Nephron (organoid): ENCODE measurements around the gene COL18A1.
A peak's percentile ranks its signal among the peaks of the same experiment; 100 is the strongest.

Experiments used
- H3K27ac Mint-ChIP-seq, 3 experiments: 2 replicates each; pipeline ENCODE4 v1.8.0; 2020; ENCODE audit warnings: mixed read lengths in 3 of 3, mild to moderate bottlenecking in 2 of 3, moderate library complexity in 1 of 3
- H3K27me3 Mint-ChIP-seq: 2 replicates; pipeline ENCODE4 v1.8.0; 2021; ENCODE audit warnings: low read depth, mild to moderate bottlenecking, moderate library complexity, mixed read lengths
- H3K36me3 Mint-ChIP-seq: 2 replicates; pipeline ENCODE4 v1.8.0; 2020; ENCODE audit warnings: low read depth, mixed read lengths
- H3K4me1 Mint-ChIP-seq: 2 replicates; pipeline ENCODE4 v1.8.0; 2020; ENCODE audit warnings: mixed read lengths
- H3K4me3 Mint-ChIP-seq, 3 experiments: 2 replicates each; pipeline ENCODE4 v1.8.0; 2020; ENCODE audit warnings: mild to moderate bottlenecking in 3 of 3, mixed read lengths in 3 of 3, moderate library complexity in 2 of 3
- H3K9me3 Mint-ChIP-seq: 2 replicates; pipeline ENCODE4 v1.8.0; 2020; ENCODE audit warnings: mixed read lengths
- CTCF ChIP-seq, 3 experiments: fragments of 200-600 bp; sonication (generic); IDR thresholded peaks; one replicate each; pipeline ENCODE4 v1.5.0; 2021; ENCODE audit warnings: antibody characterized with exemption in 3 of 3; ENCODE audit not compliant: unreplicated experiment in 3 of 3

Gene COL18A1

GRCh38 chr21:45544449-45545235 is 139.7 kb downstream of the COL18A1 start:
- TF ChIP-seq CTCF (IDR thresholded peaks at IDR 0.05; ENCODE audit: unreplicated experiment in 3 of 3): no peak
- peak overlapping the region in 1 of 3 experiments; percentile 43 for H3K27ac Mint-ChIP-seq
- H3K9me3 Mint-ChIP-seq: peaks cover 3% of the 10 kb centered on the region
- H3K4me1 Mint-ChIP-seq: peaks cover 25% of the 10 kb centered on the region
- no peaks in the 10 kb centered on the region for H3K36me3 Mint-ChIP-seq
- H3K4me3 Mint-ChIP-seq: peak overlapping the region in 2 of 3 experiments; percentile 15 to 30
- H3K27me3 Mint-ChIP-seq: no peaks in the 10 kb centered on the region

GRCh38 chr21:45545236-45545570 is 140.2 kb downstream of the COL18A1 start:
- peak overlapping the region; percentile 10 to 60 (median 17) for H3K4me3 Mint-ChIP-seq
- H3K4me1 Mint-ChIP-seq: peaks cover 21% of the 10 kb centered on the region
- no peaks in the 10 kb centered on the region for H3K27me3 Mint-ChIP-seq
- peaks cover 3% of the 10 kb centered on the region for H3K9me3 Mint-ChIP-seq
- no peaks in the 10 kb centered on the region for H3K36me3 Mint-ChIP-seq
- H3K27ac Mint-ChIP-seq: peak overlapping the region in 1 of 3 experiments; percentile 43
- no peak for TF ChIP-seq CTCF (IDR thresholded peaks at IDR 0.05; ENCODE audit: unreplicated experiment in 3 of 3)

- Mint-ChIP-seq H3K4me1 (peaks cover 21% of the 10 kb centered on the region), H3K36me3 (no peaks in the 10 kb centered on the region), H3K27me3 (no peaks in the 10 kb centered on the region), H3K27ac (no peak overlapping the region), H3K4me3 (peak overlapping the region; percentile 10 to 60 (median 17)), H3K9me3 (peaks cover 3% of the 10 kb centered on the region)
- no peak for TF ChIP-seq CTCF (IDR thresholded peaks at IDR 0.05; ENCODE audit: unreplicated experiment in 3 of 3)
Observed at GRCh38 chr21:45545691-45546531, 140.9 kb downstream of the COL18A1 start.

- Mint-ChIP-seq H3K27me3 (no peaks in the 10 kb centered on the region), H3K27ac (peak overlapping the region in 1 of 3 experiments; percentile 25), H3K4me3 (no peak overlapping the region), H3K9me3 (peaks cover 3% of the 10 kb centered on the region), H3K4me1 (peaks cover 26% of the 10 kb centered on the region), H3K36me3 (no peaks in the 10 kb centered on the region)
- TF ChIP-seq CTCF (IDR thresholded peaks at IDR 0.05; ENCODE audit: unreplicated experiment in 3 of 3): no peak
Observed at GRCh38 chr21:45546636-45547544, 141.9 kb downstream of the COL18A1 start.

GRCh38 chr21:45547545-45547900 is 142.6 kb downstream of the COL18A1 start:
- Mint-ChIP-seq H3K27me3 (no peaks in the 10 kb centered on the region), H3K9me3 (peaks cover 3% of the 10 kb centered on the region), H3K36me3 (no peaks in the 10 kb centered on the region), H3K4me3 (peak overlapping the region in 2 of 3 experiments; percentile 6 to 26), H3K27ac (peak overlapping the region in 1 of 3 experiments; percentile 5), H3K4me1 (peaks cover 26% of the 10 kb centered on the region)
- no peak for TF ChIP-seq CTCF (IDR thresholded peaks at IDR 0.05; ENCODE audit: unreplicated experiment in 3 of 3)
